HUES6 (cell line): ENCODE data around the gene TBR1.

Source experiments
- H3K27ac ChIP-seq: 2 replicates; pipeline ENCODE4 v1.7.0; 2013; ENCODE audit warnings: low read depth, mild to moderate bottlenecking, low read length, inconsistent platforms
- H3K27me3 ChIP-seq: 2 replicates; pipeline ENCODE4 v1.6.1; 2013; ENCODE audit warnings: low read length; ENCODE audit not compliant: control insufficient read depth, insufficient read depth
- H3K36me3 ChIP-seq: 2 replicates; pipeline ENCODE4 v1.6.1; 2013; ENCODE audit warnings: low read length; ENCODE audit not compliant: control insufficient read depth, insufficient read depth
- H3K4me1 ChIP-seq: 2 replicates; pipeline ENCODE4 v1.6.1; 2013; ENCODE audit warnings: low read length; ENCODE audit not compliant: control insufficient read depth, insufficient read depth
- H3K4me3 ChIP-seq: 2 replicates; pipeline ENCODE4 v1.5.1; 2013; ENCODE audit warnings: low read depth, low read length
- H3K9ac ChIP-seq: one replicate; pipeline ENCODE4 v1.6.1; 2013; ENCODE audit warnings: mild to moderate bottlenecking, low read length
- H3K9me3 ChIP-seq: 2 replicates; pipeline ENCODE4 v1.6.1; 2013; ENCODE audit warnings: low read depth, low read length; ENCODE audit not compliant: control insufficient read depth, insufficient read depth

TBR1 gene

DNA sequence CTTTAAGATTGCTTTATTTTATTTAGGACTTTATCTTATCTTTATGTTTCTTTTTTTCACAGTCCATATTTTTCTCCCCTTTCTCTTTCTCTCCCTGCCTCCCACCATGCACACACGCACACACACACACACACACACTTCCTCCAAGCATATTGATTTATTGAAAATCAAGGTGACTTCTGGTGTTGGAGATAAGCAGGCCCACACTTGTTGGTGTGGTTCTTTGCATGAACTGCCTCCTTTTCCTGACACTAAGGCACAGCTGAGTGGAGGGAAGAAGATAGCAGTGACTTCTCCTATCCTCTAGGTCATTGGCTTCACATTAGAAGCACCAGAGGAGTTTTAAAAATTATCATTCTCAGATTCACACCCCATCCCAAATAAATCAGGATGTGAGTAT is 18.0 kb downstream of the TBR1 start:
- H3K27ac ChIP-seq, result no peak overlapping the region
- no peak overlapping the region for H3K9ac ChIP-seq
- peaks cover 27% of the 10 kb centered on the region for H3K27me3 ChIP-seq
- no peaks in the 10 kb centered on the region for H3K4me1 ChIP-seq
- H3K36me3 ChIP-seq, result no peaks in the 10 kb centered on the region
- H3K4me3 ChIP-seq, result no peak overlapping the region
- H3K9me3 ChIP-seq, result no peaks in the 10 kb centered on the region

GRCh38 chr2:161436411-161436810 is 20.3 kb downstream of the TBR1 start:
- no peaks in the 10 kb centered on the region for H3K4me1 ChIP-seq
- H3K27me3 ChIP-seq, result 0 out of 2 replicates have a peak, but pooled peaks cover 5% of the 10 kb centered on the region
- no peak overlapping the region for H3K9ac ChIP-seq

GRCh38 chr2:161438598-161438997 is 22.5 kb downstream of the TBR1 start:
- Histone ChIP-seq H3K27ac (no peak overlapping the region), H3K4me1 (no peaks in the 10 kb centered on the region), H3K9me3 (no peaks in the 10 kb centered on the region), H3K9ac (no peak overlapping the region), H3K27me3 (no peaks in the 10 kb centered on the region), H3K36me3 (no peaks in the 10 kb centered on the region), H3K4me3 (no peak overlapping the region)

More at GRCh38 chr2:161436411-161436810, 20.3 kb downstream of the TBR1 start:
- Histone ChIP-seq H3K36me3 (no peaks in the 10 kb centered on the region), H3K4me3 (no peak overlapping the region), H3K27ac (no peak overlapping the region), H3K9me3 (no peaks in the 10 kb centered on the region)

- Histone ChIP-seq H3K9ac (no peak overlapping the region), H3K36me3 (no peaks in the 10 kb centered on the region), H3K4me1 (no peaks in the 10 kb centered on the region)
These were observed 29.0 kb downstream of the TBR1 start for GRCh38 chr2:161445097-161445496.

DNA sequence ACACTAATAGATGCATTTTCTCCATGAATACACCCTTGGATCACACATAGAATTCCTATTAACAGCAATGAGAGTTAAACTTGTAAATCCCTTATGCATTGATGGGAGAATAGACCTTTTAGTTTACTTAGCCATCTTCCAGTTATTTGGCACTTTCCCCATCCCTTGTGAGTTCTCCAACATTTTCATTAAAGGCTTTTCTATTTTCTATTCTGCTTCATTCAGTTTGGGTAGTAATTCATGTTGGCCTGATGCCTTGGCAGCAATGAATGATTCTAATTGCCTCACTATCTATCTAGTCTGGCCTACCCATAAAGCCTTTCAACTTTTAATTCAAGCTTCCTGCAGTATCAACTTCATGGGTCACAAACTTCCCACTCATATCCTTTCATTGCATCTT is 32.3 kb downstream of the TBR1 start:
- no peak overlapping the region for H3K9ac ChIP-seq
- no peak overlapping the region for H3K27ac ChIP-seq
- H3K27me3 ChIP-seq, result no peaks in the 10 kb centered on the region
- H3K9me3 ChIP-seq, result no peaks in the 10 kb centered on the region
- H3K36me3 ChIP-seq, result no peaks in the 10 kb centered on the region
- H3K4me1 ChIP-seq, result no peaks in the 10 kb centered on the region
- H3K4me3 ChIP-seq, result no peak overlapping the region

More at GRCh38 chr2:161445097-161445496, 29.0 kb downstream of the TBR1 start:
- no peak overlapping the region for H3K4me3 ChIP-seq
- H3K27ac ChIP-seq, result no peak overlapping the region
- H3K27me3 ChIP-seq, result no peaks in the 10 kb centered on the region
- no peaks in the 10 kb centered on the region for H3K9me3 ChIP-seq

DNA sequence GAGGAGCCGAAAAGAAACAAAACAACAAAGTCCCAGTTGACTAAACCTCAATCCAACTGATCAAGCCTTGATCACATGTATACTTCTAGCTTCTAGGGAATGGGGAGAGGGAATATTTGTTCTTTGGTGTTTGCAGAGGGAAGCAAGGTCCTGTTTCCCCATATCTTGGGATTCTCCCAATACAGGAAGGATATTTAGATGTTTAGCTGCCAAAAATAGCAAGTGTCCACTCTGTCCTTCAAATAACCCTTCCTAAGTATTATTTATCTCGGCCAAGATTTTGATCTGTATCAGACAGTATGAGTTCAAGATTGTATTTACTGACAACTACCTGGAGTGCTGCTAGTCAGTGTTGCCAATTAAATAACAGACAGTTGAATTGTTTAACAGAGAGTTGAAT is 55.5 kb downstream of the TBR1 start:
- H3K4me3 ChIP-seq, result no peak overlapping the region
- H3K27ac ChIP-seq, result no peak overlapping the region
- H3K27me3 ChIP-seq, result no peaks in the 10 kb centered on the region
- H3K4me1 ChIP-seq, result no peaks in the 10 kb centered on the region
- no peak overlapping the region for H3K9ac ChIP-seq
- no peaks in the 10 kb centered on the region for H3K36me3 ChIP-seq
- peaks cover 11% of the 10 kb centered on the region for H3K9me3 ChIP-seq

GRCh38 chr2:161474920-161475319 is 58.8 kb downstream of the TBR1 start:
- no peaks in the 10 kb centered on the region for H3K27me3 ChIP-seq
- peaks cover 13% of the 10 kb centered on the region for H3K9me3 ChIP-seq
- no peak overlapping the region for H3K9ac ChIP-seq
- no peaks in the 10 kb centered on the region for H3K36me3 ChIP-seq
- H3K4me3 ChIP-seq, result no peak overlapping the region
- no peak overlapping the region for H3K27ac ChIP-seq
- H3K4me1 ChIP-seq, result no peaks in the 10 kb centered on the region
